Measurements from ENCODE around the gene MACROD2. TPM values are rescaled to one million over a fixed set of nuclear protein-coding genes. Genes with fewer than 3 reads are reported as not detected.

The MACROD2 gene
- total RNA-seq, 4 donors from 2014 or later = 12.6 to 60.3 (median 18.9) TPM

DNA sequence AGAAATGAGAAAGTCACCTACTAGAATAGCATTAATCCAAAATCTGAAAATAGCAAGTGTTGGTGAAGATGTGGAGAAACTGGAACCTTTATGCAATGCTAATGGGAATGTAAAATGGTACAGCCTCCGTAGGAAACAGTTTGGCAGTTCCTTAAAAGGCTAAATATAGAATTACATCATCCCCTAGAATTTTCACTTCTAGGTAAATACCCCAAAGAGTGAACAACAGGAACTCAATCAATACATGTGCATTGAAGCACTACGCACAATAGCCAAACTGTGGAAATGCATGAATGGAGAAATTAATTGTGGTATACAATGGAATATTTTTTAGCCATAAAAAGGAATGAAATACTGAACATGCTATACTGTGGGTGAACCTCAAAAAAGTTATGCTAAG, 1324.1 kb downstream of the MACROD2 start:
- Histone ChIP-seq H3K9me3 (peaks cover 5% of the 10 kb centered on the region), H3K4me1 (no peaks in the 10 kb centered on the region)
- WGBS = 85% methylated on average over 2 of the region's 2 CpGs

DNA sequence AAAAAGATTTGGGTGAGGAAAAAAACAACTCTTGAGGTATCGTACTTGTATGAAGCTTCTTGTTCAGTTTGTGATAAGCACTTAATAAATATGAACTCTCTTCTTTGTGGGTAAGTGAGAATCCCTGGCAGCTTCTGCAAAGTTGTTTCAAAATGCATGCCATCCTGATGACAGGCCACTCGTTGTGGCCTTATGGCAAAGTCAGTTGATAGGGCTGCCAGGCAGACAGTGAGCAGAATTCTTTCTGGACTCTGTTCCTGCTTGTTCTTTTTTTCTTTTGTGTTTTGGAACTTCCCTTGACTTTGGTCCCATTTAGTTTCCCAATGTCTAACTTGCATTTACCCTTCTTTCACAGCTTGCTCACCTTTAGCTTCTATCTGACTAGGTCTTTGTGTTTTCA, 1325.6 kb downstream of the MACROD2 start:
- no peak for TF ChIP-seq POLR2AphosphoS5 (IDR thresholded peaks at IDR 0.05)
- no peak for TF ChIP-seq POLR2A (IDR thresholded peaks at IDR 0.05)
- TF ChIP-seq EP300 (IDR thresholded peaks at IDR 0.05) = no peak
- TF ChIP-seq, protein P1, sequence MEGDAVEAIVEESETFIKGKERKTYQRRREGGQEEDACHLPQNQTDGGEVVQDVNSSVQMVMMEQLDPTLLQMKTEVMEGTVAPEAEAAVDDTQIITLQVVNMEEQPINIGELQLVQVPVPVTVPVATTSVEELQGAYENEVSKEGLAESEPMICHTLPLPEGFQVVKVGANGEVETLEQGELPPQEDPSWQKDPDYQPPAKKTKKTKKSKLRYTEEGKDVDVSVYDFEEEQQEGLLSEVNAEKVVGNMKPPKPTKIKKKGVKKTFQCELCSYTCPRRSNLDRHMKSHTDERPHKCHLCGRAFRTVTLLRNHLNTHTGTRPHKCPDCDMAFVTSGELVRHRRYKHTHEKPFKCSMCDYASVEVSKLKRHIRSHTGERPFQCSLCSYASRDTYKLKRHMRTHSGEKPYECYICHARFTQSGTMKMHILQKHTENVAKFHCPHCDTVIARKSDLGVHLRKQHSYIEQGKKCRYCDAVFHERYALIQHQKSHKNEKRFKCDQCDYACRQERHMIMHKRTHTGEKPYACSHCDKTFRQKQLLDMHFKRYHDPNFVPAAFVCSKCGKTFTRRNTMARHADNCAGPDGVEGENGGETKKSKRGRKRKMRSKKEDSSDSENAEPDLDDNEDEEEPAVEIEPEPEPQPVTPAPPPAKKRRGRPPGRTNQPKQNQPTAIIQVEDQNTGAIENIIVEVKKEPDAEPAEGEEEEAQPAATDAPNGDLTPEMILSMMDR (IDR thresholded peaks at IDR 0.05) = no peak

More for the DNA sequence above, 1324.1 kb downstream of the MACROD2 start:
- no peak for DNase-seq (ENCODE audit: low spot score in 2 of 2)
- no peaks in the 10 kb centered on the region for H3K36me3 ChIP-seq
- H3K4me3 ChIP-seq = no peak overlapping the region
- H3K27me3 ChIP-seq = no peaks in the 10 kb centered on the region
- no peak overlapping the region for H3K27ac ChIP-seq
- TF ChIP-seq POLR2AphosphoS5 (IDR thresholded peaks at IDR 0.05) = no peak

DNA sequence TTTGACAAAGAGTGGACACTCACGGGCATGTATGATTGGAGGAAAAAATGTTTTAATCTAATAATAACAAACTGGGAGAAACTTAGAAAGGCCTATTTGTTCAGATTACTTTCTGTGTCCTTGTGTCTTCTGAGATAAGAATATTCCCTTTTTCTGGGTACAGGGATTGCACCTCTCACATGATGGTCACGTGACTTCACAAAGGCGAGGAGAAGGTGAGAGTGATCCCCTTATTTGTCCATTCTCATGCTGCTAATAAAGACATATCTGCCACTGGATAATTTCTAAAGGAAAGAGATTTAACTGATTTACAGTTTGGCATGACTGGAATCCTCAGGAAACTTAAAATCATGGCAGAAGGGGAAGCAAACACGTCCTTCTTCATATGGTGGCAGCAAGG, 1331.8 kb downstream of the MACROD2 start:
- Histone ChIP-seq H3K9me3 (no peaks in the 10 kb centered on the region), H3K36me3 (no peaks in the 10 kb centered on the region), H3K27ac (no peak overlapping the region), H3K27me3 (no peaks in the 10 kb centered on the region), H3K4me3 (no peak overlapping the region), H3K4me1 (no peaks in the 10 kb centered on the region)
- no peak for TF ChIP-seq EP300 (IDR thresholded peaks at IDR 0.05)
- TF ChIP-seq, protein P1 (IDR thresholded peaks at IDR 0.05) = no peak
- 91% methylated on average over 4 of the region's 4 CpGs for WGBS
- no peak for DNase-seq (ENCODE audit: low spot score in 2 of 2)

More for the DNA sequence above, 1325.6 kb downstream of the MACROD2 start:
- no peaks in the 10 kb centered on the region for H3K4me1 ChIP-seq
- no peak for DNase-seq (ENCODE audit: low spot score in 2 of 2)
- no peak overlapping the region for H3K4me3 ChIP-seq
- no peaks in the 10 kb centered on the region for H3K36me3 ChIP-seq
- WGBS = 26% methylated on average over 2 of the region's 2 CpGs
- peaks cover 5% of the 10 kb centered on the region for H3K9me3 ChIP-seq
- no peaks in the 10 kb centered on the region for H3K27me3 ChIP-seq
- H3K27ac ChIP-seq = no peak overlapping the region

DNA sequence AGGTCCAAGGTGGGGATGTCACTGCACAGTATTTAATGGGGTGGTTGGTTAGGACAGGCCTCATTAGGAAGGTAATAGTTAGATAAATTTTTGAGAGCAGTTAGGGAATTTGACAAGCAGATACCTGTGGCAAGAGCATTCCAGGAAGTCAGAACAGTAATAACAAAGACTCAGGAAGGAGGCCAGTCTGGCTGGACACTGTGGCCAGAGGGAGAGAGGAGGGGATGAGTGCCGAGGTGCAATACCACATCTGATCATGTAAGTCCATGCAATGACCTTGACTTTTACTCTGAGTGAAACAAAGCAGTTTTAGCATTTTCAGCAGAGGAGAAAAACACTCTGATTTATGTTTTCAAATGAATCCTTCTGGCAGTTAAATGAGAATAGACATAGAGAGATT, 1332.8 kb downstream of the MACROD2 start:
- no peak for DNase-seq (ENCODE audit: low spot score in 2 of 2)
- WGBS = 50% methylated on average over 1 of the region's 1 CpG
- no peak overlapping the region for H3K4me3 ChIP-seq
- H3K27ac ChIP-seq = no peak overlapping the region
- H3K27me3 ChIP-seq = no peaks in the 10 kb centered on the region
- H3K9me3 ChIP-seq = no peaks in the 10 kb centered on the region
- no peaks in the 10 kb centered on the region for H3K36me3 ChIP-seq
- H3K4me1 ChIP-seq = no peaks in the 10 kb centered on the region
- TF ChIP-seq EP300 (IDR thresholded peaks at IDR 0.05) (no peak), POLR2AphosphoS5 (IDR thresholded peaks at IDR 0.05) (no peak), POLR2A (IDR thresholded peaks at IDR 0.05) (no peak)
- TF ChIP-seq, protein P1 (IDR thresholded peaks at IDR 0.05) = no peak

DNA sequence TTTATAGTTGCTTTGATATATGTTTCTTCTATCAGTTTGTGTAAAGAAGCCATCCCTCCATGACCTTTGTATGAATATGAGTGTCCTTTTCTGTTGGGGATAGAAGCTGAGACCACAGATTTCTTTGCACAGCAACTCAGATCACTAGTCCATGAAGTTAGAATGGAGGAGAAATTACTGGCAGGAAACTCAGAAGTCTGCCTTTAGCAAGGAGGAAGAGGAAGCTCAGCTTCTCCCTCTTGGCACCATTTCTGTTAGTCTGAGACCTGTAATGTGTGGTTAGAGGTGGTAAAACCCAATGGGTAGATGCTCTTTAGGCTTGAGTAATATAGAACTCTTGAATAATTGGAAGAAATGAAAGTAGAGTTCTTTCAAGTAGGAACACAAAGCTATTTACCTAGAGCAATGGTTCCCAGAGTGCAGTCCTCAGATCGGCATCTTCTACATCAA, 1337.4 kb downstream of the MACROD2 start:
- no peaks in the 10 kb centered on the region for H3K4me1 ChIP-seq
- no peak overlapping the region for H3K27ac ChIP-seq
- H3K9me3 ChIP-seq = no peaks in the 10 kb centered on the region
- TF ChIP-seq, protein P1 (IDR thresholded peaks at IDR 0.05) = no peak
- TF ChIP-seq EP300 (IDR thresholded peaks at IDR 0.05) (no peak), POLR2A (IDR thresholded peaks at IDR 0.05) (no peak), POLR2AphosphoS5 (IDR thresholded peaks at IDR 0.05) (no peak)
- no peaks in the 10 kb centered on the region for H3K36me3 ChIP-seq
- H3K4me3 ChIP-seq = no peak overlapping the region
- no peak for DNase-seq (ENCODE audit: low spot score in 2 of 2)
- 92% methylated on average over 1 of the region's 1 CpG for WGBS
- no peaks in the 10 kb centered on the region for H3K27me3 ChIP-seq

DNA sequence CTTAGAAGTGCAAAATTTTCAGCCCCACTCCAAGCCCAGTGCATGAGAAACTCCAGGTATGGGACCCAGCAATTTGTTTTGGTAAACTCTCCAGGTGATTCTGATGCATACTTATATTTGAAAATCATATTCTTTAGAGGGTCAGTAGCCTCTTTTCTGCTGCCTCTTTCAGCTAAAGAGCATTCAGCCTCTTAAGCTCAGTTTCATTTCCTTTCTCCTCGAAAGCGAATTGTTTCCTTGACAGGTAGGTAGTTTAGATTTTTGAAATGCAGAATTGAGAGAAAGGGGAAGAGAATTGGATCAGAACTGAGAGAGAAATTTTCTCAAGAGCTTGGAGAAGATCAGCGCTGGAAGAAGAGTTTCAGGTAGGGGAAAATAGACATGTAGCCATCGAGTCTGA, 1337.9 kb downstream of the MACROD2 start:
- 81% methylated on average over 4 of the region's 4 CpGs for WGBS
- no peak for TF ChIP-seq EP300 (IDR thresholded peaks at IDR 0.05)
- TF ChIP-seq, protein P1 (IDR thresholded peaks at IDR 0.05) = no peak
- no peak for TF ChIP-seq POLR2AphosphoS5 (IDR thresholded peaks at IDR 0.05)
- TF ChIP-seq POLR2A (IDR thresholded peaks at IDR 0.05) = no peak

More for the DNA sequence above, 1337.9 kb downstream of the MACROD2 start:
- Histone ChIP-seq H3K9me3 (no peaks in the 10 kb centered on the region), H3K27ac (no peak overlapping the region), H3K36me3 (no peaks in the 10 kb centered on the region), H3K4me1 (no peaks in the 10 kb centered on the region), H3K4me3 (no peak overlapping the region), H3K27me3 (no peaks in the 10 kb centered on the region)
- no peak for DNase-seq (ENCODE audit: low spot score in 2 of 2)

All from suprapubic skin (tissue), 4 donors.